GM23248 (cell line): ENCODE results near the gene ALKBH4. TPM values are rescaled to one million over a fixed set of nuclear protein-coding genes. Genes with fewer than 3 reads are reported as not detected.

ENCODE experiments used
- DNase-seq: peaks from one replicate; pipeline ENCODE4 v3.0.0-alpha.2; 2015
- H2AFZ ChIP-seq: fragments of 200-600 bp; sonication (generic); 2 replicates; pipeline ENCODE4 v1.6.1; 2016; ENCODE audit warnings: antibody characterized with exemption
- H3F3A ChIP-seq: fragments of 200-600 bp; sonication (generic); 2 replicates; pipeline ENCODE4 v1.6.1; 2016; ENCODE audit warnings: mild to moderate bottlenecking, antibody characterized with exemption, mixed run types; ENCODE audit not compliant: insufficient read depth
- H3K27ac ChIP-seq: fragments of 200-600 bp; sonication (generic); 2 replicates; pipeline ENCODE4 v1.5.1; 2016; ENCODE audit warnings: mild to moderate bottlenecking
- H3K27me3 ChIP-seq: fragments of 200-600 bp; sonication (generic); replicated peaks from 2 replicates; pipeline ENCODE4 v1.6.1; 2016; ENCODE audit warnings: mild to moderate bottlenecking; ENCODE audit not compliant: insufficient read depth
- H3K36me3 ChIP-seq: fragments of 200-600 bp; sonication (generic); 2 replicates; pipeline ENCODE4 v1.6.1; 2016; ENCODE audit warnings: low read depth, mild to moderate bottlenecking
- H3K4me1 ChIP-seq: fragments of 200-600 bp; sonication (generic); 2 replicates; pipeline ENCODE4 v1.6.1; 2016; ENCODE audit warnings: mild to moderate bottlenecking; ENCODE audit not compliant: insufficient read depth
- H3K4me2 ChIP-seq: fragments of 200-600 bp; sonication (generic); one replicate; pipeline ENCODE4 v1.6.1; 2016; ENCODE audit warnings: mild to moderate bottlenecking; ENCODE audit not compliant: unreplicated experiment
- H3K4me3 ChIP-seq: fragments of 200-600 bp; sonication (generic); 2 replicates; pipeline ENCODE4 v1.5.1; 2016; ENCODE audit warnings: mild to moderate bottlenecking
- H3K79me2 ChIP-seq: fragments of 200-600 bp; sonication (generic); 2 replicates; pipeline ENCODE4 v1.6.1; 2016; ENCODE audit warnings: mild to moderate bottlenecking; ENCODE audit not compliant: insufficient read depth
- H3K9ac ChIP-seq: fragments of 200-600 bp; sonication (generic); 2 replicates; pipeline ENCODE4 v1.6.1; 2016; ENCODE audit warnings: mild to moderate bottlenecking
- H3K9me2 ChIP-seq: fragments of 200-600 bp; sonication (generic); 2 replicates; pipeline ENCODE4 v1.6.1; 2016; ENCODE audit warnings: mixed run types, mild to moderate bottlenecking, moderate library complexity; ENCODE audit not compliant: insufficient read depth
- H3K9me3 ChIP-seq: fragments of 200-600 bp; sonication (generic); one replicate; pipeline ENCODE4 v1.6.1; 2017; ENCODE audit warnings: low read depth
- H4K20me1 ChIP-seq: fragments of 200-600 bp; sonication (generic); 2 replicates; pipeline ENCODE4 v1.6.0; 2016; ENCODE audit not compliant: insufficient read depth
- EZH2 ChIP-seq: fragments of 200-600 bp; sonication (generic); IDR thresholded peaks from 2 replicates; pipeline ENCODE4 v1.6.1; 2018; ENCODE audit warnings: antibody characterized with exemption, mild to moderate bottlenecking; ENCODE audit not compliant: insufficient read depth, poor library complexity, severe bottlenecking
- EZH2phosphoT487 ChIP-seq: fragments of 200-600 bp; sonication (generic); IDR thresholded peaks from 2 replicates; pipeline ENCODE4 v1.6.1; 2018; ENCODE audit warnings: antibody characterized with exemption, moderate library complexity, mild to moderate bottlenecking, low read depth; ENCODE audit not compliant: insufficient read depth
- WGBS, 2 experiments: methylation state at CpG; one replicate each; pipeline ENCODE4 v1.1.6; 2015 to 2017; ENCODE audit warnings: low lambda C conversion rate in 2 of 2, low coverage in 1 of 2; ENCODE audit errors: missing lambda C conversion rate in 2 of 2; 5-methylcytosine and 5-hydroxymethylcytosine counted together
- in situ Hi-C: fragments of 300-500 bp; cut with MboI; formaldehyde crosslinking; loops from 2 replicates; pipeline ENCODE4 v1.15.0; 2020
- polyA plus RNA-seq: library from polyadenylated mRNA; unstranded; fragments of >200 nt; fragmentation: Nextera tagmentation; extraction: Ambion mirVana; gene quantifications from 2 replicates; pipeline ENCODE4 v1.2.1, GENCODE V29; 2016
- total RNA-seq: library from RNA; depleted of rRNA; stranded (reverse); fragments of >200 nt; shearing (Covaris generic); gene quantifications from 2 replicates; pipeline ENCODE4 v1.2.3, GENCODE V29; 2014

ALKBH4 gene
- total and polyA plus RNA-seq, 2 experiments from 2014 or later, result 13.9 to 16.3 TPM

DNA sequence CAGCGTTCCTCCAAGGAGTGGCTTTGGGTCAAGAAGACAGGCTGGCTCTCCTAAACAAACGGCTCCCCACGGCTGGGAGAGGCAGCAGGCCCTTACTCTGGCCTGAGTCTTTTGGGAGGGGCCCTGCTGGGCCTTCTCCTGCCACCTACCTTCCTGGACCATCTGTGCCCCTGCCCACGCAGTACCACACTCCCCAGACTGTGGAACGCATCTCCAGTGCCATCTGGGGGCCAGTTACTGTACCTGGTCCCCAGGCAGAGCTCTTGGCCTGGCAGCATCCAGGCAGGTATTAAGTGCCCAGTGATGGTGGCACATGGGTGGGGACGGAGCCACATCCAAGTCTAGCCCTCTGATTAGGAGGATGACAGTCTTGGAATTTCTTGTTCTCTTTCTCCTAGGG lies 14.4 kb downstream of the ALKBH4 start:
- no peak overlapping the region for H3K27ac ChIP-seq
- no peak for DNase-seq
- H3K36me3 ChIP-seq, result no peaks in the 10 kb centered on the region
- no peak overlapping the region for H3K4me2 ChIP-seq
- no peaks in the 10 kb centered on the region for H3K79me2 ChIP-seq
- no peaks in the 10 kb centered on the region for H3K9me2 ChIP-seq
- no peak overlapping the region for H3K9ac ChIP-seq
- no peak overlapping the region for H2AFZ ChIP-seq
- TF ChIP-seq EZH2phosphoT487, result no peak
- no peak for TF ChIP-seq EZH2
- no peak overlapping the region for H3K4me3 ChIP-seq
- H4K20me1 ChIP-seq, result no peaks in the 10 kb centered on the region
- 75 to 83% methylated on average over 6 of the region's 6 CpGs for WGBS, 2 experiments
- no peaks in the 10 kb centered on the region for H3F3A ChIP-seq
- no peaks in the 10 kb centered on the region for H3K27me3 ChIP-seq
- no peaks in the 10 kb centered on the region for H3K4me1 ChIP-seq
- H3K9me3 ChIP-seq, result no peaks in the 10 kb centered on the region
- in situ Hi-C loops, result no loop called here

DNA sequence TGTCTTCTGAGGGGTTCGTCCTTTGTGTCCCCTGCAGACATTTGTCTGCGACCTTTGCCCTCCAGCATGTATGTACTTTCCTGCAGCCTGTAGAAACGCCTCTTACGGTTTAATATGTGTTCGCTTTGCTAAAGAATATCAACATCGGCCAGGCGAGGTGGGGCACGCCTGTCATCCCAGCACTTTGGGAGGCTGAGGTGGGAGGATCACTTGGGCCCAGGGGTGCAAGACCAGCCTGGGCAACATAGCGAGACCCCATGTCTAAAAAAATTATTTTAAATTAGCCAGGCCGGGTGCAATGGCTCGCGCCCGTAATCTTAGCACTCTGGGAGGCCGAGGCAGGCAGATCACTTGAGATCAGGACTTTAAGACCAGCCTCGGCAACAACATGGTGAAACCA lies 15.5 kb downstream of the ALKBH4 start:
- Histone ChIP-seq H3K36me3 (no peaks in the 10 kb centered on the region), H3K4me1 (no peaks in the 10 kb centered on the region), H2AFZ (no peak overlapping the region)

DNA sequence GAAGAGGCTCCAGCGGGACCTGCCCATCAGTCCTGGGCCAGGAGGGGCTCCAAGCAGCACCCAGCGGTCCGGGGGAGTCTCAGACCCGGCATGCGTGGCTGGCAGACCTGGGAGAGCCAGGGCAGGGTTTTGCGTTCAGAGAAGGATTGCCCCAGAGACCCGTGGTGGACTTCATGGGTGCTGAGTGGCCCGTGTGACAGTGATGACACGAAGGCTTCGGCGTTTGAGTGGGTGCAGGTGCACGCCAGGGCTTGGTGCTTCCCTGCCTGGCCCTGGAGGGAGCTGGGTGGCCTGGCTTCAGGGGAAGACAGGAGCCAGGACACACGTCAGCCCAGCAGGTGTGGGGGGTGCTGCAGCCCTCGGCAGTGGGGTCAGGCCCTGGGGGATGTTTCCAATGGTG lies 17.4 kb downstream of the ALKBH4 start:
- no peaks in the 10 kb centered on the region for H3K9me2 ChIP-seq
- no peaks in the 10 kb centered on the region; the same call in 1 of the 2 replicates for H3K36me3 ChIP-seq
- no peaks in the 10 kb centered on the region for H3F3A ChIP-seq
- WGBS, 2 experiments, result 80 to 83% methylated on average over 14 of the region's 14 CpGs
- H3K79me2 ChIP-seq, result no peaks in the 10 kb centered on the region
- H3K4me3 ChIP-seq, result no peak overlapping the region
- H4K20me1 ChIP-seq, result no peaks in the 10 kb centered on the region
- H3K27me3 ChIP-seq, result no peaks in the 10 kb centered on the region
- no peak overlapping the region for H2AFZ ChIP-seq
- H3K4me1 ChIP-seq, result no peaks in the 10 kb centered on the region
- H3K27ac ChIP-seq, result no peak overlapping the region
- no peak overlapping the region for H3K9ac ChIP-seq
- no peak overlapping the region for H3K4me2 ChIP-seq
- TF ChIP-seq EZH2 (no peak), EZH2phosphoT487 (no peak)
- no peak for DNase-seq
- no peaks in the 10 kb centered on the region for H3K9me3 ChIP-seq
- in situ Hi-C loops, result no loop called here

More for the DNA sequence above, 15.5 kb downstream of the ALKBH4 start:
- H3K4me3 ChIP-seq, result no peak overlapping the region
- no peak overlapping the region for H3K4me2 ChIP-seq
- H3K9me3 ChIP-seq, result no peaks in the 10 kb centered on the region
- no peaks in the 10 kb centered on the region for H3K9me2 ChIP-seq
- WGBS, 2 experiments, result 97% methylated on average over 15 of the region's 15 CpGs
- in situ Hi-C loops, result no loop called here
- no peak overlapping the region for H3K27ac ChIP-seq
- no peaks in the 10 kb centered on the region for H4K20me1 ChIP-seq
- DNase-seq, result no peak
- H3K79me2 ChIP-seq, result no peaks in the 10 kb centered on the region
- no peaks in the 10 kb centered on the region for H3K27me3 ChIP-seq
- no peak overlapping the region for H3K9ac ChIP-seq
- H3F3A ChIP-seq, result no peaks in the 10 kb centered on the region
- TF ChIP-seq EZH2, result no peak
- TF ChIP-seq EZH2phosphoT487, result no peak

DNA sequence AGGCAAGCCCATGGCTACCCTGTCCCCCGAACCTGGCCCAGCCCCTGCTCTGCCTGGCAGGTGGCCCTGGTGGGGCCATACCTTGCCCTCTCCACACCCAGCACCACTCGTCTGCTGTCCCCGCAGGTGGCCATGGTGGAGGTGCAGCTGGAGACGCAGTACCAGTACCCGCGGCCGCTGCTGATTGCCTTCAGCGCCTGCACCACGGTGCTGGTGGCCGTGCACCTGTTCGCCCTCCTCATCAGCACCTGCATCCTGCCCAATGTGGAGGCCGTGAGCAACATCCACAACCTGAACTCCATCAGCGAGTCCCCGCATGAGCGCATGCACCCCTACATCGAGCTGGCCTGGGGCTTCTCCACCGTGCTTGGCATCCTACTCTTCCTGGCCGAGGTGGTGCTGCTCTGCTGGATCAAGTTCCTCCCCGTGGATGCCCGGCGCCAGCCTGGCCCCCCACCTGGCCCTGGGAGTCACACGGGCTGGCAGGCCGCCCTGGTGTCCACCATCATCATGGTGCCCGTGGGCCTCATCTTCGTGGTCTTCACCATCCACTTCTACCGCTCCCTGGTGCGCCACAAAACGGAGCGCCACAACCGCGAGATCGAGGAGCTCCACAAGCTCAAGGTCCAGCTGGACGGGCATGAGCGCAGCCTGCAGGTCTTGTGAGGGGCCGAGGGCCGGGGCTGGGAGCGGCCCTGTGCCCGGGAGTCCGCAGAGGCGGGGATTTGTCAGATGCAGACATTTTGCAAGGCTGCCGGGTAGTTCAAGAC lies 18.1 kb downstream of the ALKBH4 start:
- no peak for DNase-seq
- Histone ChIP-seq H3K9me3 (no peaks in the 10 kb centered on the region), H3K4me3 (no peak overlapping the region), H4K20me1 (no peaks in the 10 kb centered on the region), H3K27me3 (no peaks in the 10 kb centered on the region), H2AFZ (no peak overlapping the region), H3K27ac (no peak overlapping the region), H3F3A (no peaks in the 10 kb centered on the region), H3K9ac (no peak overlapping the region), H3K79me2 (no peaks in the 10 kb centered on the region), H3K36me3 (no peaks in the 10 kb centered on the region; the same call in 1 of the 2 replicates), H3K9me2 (no peaks in the 10 kb centered on the region), H3K4me2 (no peak overlapping the region), H3K4me1 (no peaks in the 10 kb centered on the region)
- 94 to 96% methylated on average over 40 of the region's 41 CpGs for WGBS, 2 experiments
- in situ Hi-C loops, result no loop called here
- TF ChIP-seq EZH2phosphoT487, result no peak
- TF ChIP-seq EZH2, result no peak
